HepG2 (cell line): ENCODE results near the gene JAG1. TPM values are rescaled to one million over a fixed set of nuclear protein-coding genes. Genes with fewer than 3 reads are reported as not detected.
A peak's percentile ranks its signal among the peaks of the same experiment; 100 is the strongest.

Experiments used
- ARID2 ChIP-seq: sonication (generic); formaldehyde crosslinking; IDR thresholded peaks from 2 replicates; pipeline ENCODE4 v1.8.1; 2022; ENCODE audit warnings: mild to moderate bottlenecking, missing genetic modification reagents, borderline replicate concordance
- BCL6 ChIP-seq: IDR thresholded peaks from 2 replicates; pipeline ENCODE4 v1.6.1; 2016; ENCODE audit warnings: missing genetic modification reagents, missing compliant biosample characterization
- BRD4 ChIP-seq: sonication (generic); formaldehyde crosslinking; IDR thresholded peaks from 2 replicates; pipeline ENCODE4 v1.4.0; 2020; ENCODE audit warnings: missing genetic modification reagents
- CBFB ChIP-seq: sonication (generic); formaldehyde crosslinking; IDR thresholded peaks from 2 replicates; pipeline ENCODE4 v1.4.0; 2020; ENCODE audit warnings: missing genetic modification reagents
- CREM ChIP-seq, 2 experiments: sonication (generic) in 1 of 2; formaldehyde crosslinking in 1 of 2; IDR thresholded peaks; 2 replicates each; pipeline versions ENCODE4 v1.4.0 to v1.6.1; 2016 to 2020; ENCODE audit warnings: antibody characterized with exemption in 1 of 2, mild to moderate bottlenecking in 1 of 2, missing genetic modification reagents in 1 of 2
- ELF1 ChIP-seq: sonication (generic); formaldehyde crosslinking; IDR thresholded peaks from 2 replicates; pipeline ENCODE4 v1.4.0; 2020; ENCODE audit warnings: missing genetic modification reagents
- FOXA3 ChIP-seq: IDR thresholded peaks from 2 replicates; pipeline ENCODE4 v1.6.1; 2016; ENCODE audit warnings: missing genetic modification reagents, missing compliant biosample characterization
- FOXP1 ChIP-seq, 2 experiments: fragments of 450-650 bp in 1 of 2; IDR thresholded peaks; 2 replicates each; pipeline ENCODE4 v1.6.1; 2017 to 2018; ENCODE audit warnings: antibody characterized with exemption in 1 of 2
- PCBP2 ChIP-seq: fragments of 200-400 bp; formaldehyde crosslinking; optimal IDR thresholded peaks from 2 replicates; pipeline ENCODE3; 2018; ENCODE audit warnings: low read length, low read depth; ENCODE audit not compliant: poor library complexity, severe bottlenecking
- STAG1 ChIP-seq: sonication (generic); formaldehyde crosslinking; IDR thresholded peaks from 2 replicates; pipeline ENCODE4 v1.4.0; 2020; ENCODE audit warnings: missing genetic modification reagents
- TOE1 ChIP-seq: sonication (generic); formaldehyde crosslinking; IDR thresholded peaks from 2 replicates; pipeline ENCODE4 v1.4.0; 2020; ENCODE audit warnings: mild to moderate bottlenecking, missing genetic modification reagents
- ZBTB7B ChIP-seq: sonication (generic); formaldehyde crosslinking; IDR thresholded peaks from 2 replicates; pipeline ENCODE4 v1.4.0; 2020; ENCODE audit warnings: missing genetic modification reagents
- ZNF282 ChIP-seq: fragments of 450-650 bp; IDR thresholded peaks from 2 replicates; pipeline ENCODE4 v1.6.1; 2018; ENCODE audit not compliant: partially characterized antibody
- ZNF292 ChIP-seq: sonication (generic); formaldehyde crosslinking; IDR thresholded peaks from 2 replicates; pipeline ENCODE4 v1.8.1; 2022; ENCODE audit warnings: mild to moderate bottlenecking, low read depth, missing genetic modification reagents, borderline replicate concordance
- ZNF296 ChIP-seq: sonication (generic); formaldehyde crosslinking; conservative IDR thresholded peaks from 2 replicates; pipeline ENCODE4 v1.5.0; 2020; ENCODE audit warnings: mild to moderate bottlenecking, missing genetic modification reagents
- ZNF567 ChIP-seq: sonication (generic); formaldehyde crosslinking; IDR thresholded peaks from 2 replicates; pipeline ENCODE4 v1.8.1; 2023; ENCODE audit warnings: mild to moderate bottlenecking, missing genetic modification reagents, borderline replicate concordance
- ZNF75D ChIP-seq: sonication (generic); formaldehyde crosslinking; IDR thresholded peaks from 2 replicates; pipeline ENCODE4 v1.8.1; 2023; ENCODE audit warnings: missing genetic modification reagents, mild to moderate bottlenecking, borderline replicate concordance
- polyA plus RNA-seq, 8 experiments: library from polyadenylated mRNA; depleted of rRNA in 3 of 8; stranded (reverse) in 7 of 8; unstranded in 1 of 8; fragments of >200 nt; fragmentation: Illumina TruSeq in 4 of 8; extraction: Trizol in 4 of 8; gene quantifications; 2 replicates each; pipeline versions ENCODE4 v1.2.1 to v1.2.3, GENCODE V29; 2011 to 2016; ENCODE audit warnings: low read depth in 4 of 8, missing spikeins in 1 of 8, mixed read lengths in 1 of 8; ENCODE audit not compliant: insufficient read depth in 1 of 8
- total RNA-seq, 5 experiments: library from RNA; depleted of rRNA; stranded (reverse); fragments of >200 nt; fragmentation: Illumina TruSeq; extraction: Trizol; gene quantifications; 2 replicates each; pipeline ENCODE4 v1.2.3, GENCODE V29; 2016; ENCODE audit warnings: low read depth in 1 of 5
- TF ChIP-seq, protein P1 (sequence below): sonication (generic); formaldehyde crosslinking; IDR thresholded peaks from 2 replicates; pipeline ENCODE4 v1.4.0; 2020; ENCODE audit warnings: low read depth, mild to moderate bottlenecking, missing genetic modification reagents
- TF ChIP-seq, protein P2 (sequence below): sonication (generic); formaldehyde crosslinking; IDR thresholded peaks from 2 replicates; pipeline ENCODE4 v1.8.0; 2022; ENCODE audit warnings: mild to moderate bottlenecking, missing genetic modification reagents, borderline replicate concordance
- TF ChIP-seq, protein P3 (sequence below): sonication (generic); formaldehyde crosslinking; IDR thresholded peaks from 2 replicates; pipeline ENCODE4 v1.4.0; 2020; ENCODE audit warnings: low read depth, mild to moderate bottlenecking, missing genetic modification reagents
- TF ChIP-seq, protein P4 (sequence below): IDR thresholded peaks from 2 replicates; pipeline ENCODE4 v1.6.1; 2012; ENCODE audit warnings: low read depth, low read length, improper control_type of control experiment
- TF ChIP-seq, protein P5 (sequence below): sonication (generic); formaldehyde crosslinking; IDR thresholded peaks from 2 replicates; pipeline ENCODE4 v1.9.0; 2022; ENCODE audit warnings: low read depth, missing genetic modification reagents

The JAG1 gene
- total and polyA plus RNA-seq, 2 of the 13 experiments (the other 11 are each of a cell fraction or from before 2014, with no cell fraction given) = 47.1 to 56.3 TPM

DNA sequence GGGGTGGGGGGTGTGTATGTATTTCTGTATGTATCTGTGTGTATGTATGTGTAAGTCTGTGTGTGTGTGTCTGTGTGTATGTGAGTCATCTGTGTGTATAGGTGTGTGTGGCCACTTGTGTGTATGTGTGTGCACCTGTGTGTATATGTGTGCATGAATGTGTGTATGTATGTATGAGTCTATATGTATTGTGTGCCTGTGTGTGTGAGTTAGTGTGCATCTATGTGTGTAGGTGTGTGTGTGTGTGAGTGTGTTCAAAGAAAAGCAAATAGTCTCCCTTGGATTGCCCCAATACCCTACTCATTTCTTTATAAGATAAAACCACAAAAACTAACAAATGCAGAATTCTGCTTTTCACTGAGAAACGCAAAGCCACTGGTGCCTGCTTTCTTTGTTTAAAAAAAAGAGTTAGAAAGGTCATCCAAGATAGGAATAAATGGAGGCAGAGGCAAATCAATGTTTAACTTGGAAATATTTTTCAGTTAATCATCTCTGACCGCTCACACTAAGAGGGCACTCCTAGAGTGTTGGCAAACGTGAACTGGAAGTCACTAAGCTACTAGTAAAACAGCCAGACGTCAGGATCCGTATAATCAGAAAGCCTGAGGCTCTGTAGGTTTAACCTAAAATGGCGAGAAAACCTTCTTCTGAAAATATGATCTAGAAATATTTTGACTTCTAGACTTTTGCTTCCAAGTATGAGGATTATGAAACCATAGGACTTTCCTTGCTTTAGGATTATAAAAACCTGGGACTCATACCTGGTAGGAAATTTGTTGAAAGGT is 37.4 kb upstream of the JAG1 start (continued):
- TF ChIP-seq TOE1 (CRISPR knock-in tag) = no peak
- peak; percentile 49 for TF ChIP-seq FOXA3
- peak; percentile 20; the same call in 1 of the 2 replicates for TF ChIP-seq STAG1 (CRISPR knock-in tag)
- TF ChIP-seq ZNF75D (CRISPR knock-in tag) = no peak
- TF ChIP-seq, protein P1, sequence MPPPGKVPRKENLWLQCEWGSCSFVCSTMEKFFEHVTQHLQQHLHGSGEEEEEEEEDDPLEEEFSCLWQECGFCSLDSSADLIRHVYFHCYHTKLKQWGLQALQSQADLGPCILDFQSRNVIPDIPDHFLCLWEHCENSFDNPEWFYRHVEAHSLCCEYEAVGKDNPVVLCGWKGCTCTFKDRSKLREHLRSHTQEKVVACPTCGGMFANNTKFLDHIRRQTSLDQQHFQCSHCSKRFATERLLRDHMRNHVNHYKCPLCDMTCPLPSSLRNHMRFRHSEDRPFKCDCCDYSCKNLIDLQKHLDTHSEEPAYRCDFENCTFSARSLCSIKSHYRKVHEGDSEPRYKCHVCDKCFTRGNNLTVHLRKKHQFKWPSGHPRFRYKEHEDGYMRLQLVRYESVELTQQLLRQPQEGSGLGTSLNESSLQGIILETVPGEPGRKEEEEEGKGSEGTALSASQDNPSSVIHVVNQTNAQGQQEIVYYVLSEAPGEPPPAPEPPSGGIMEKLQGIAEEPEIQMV (CRISPR knock-in tag) = no peak
- TF ChIP-seq ZBTB7B (CRISPR knock-in tag) = 0 out of 2 replicates have a peak, but pooled peaks have one; percentile 7
- TF ChIP-seq ELF1 (CRISPR knock-in tag) = no peak
- peak; percentile 64; the same call in 1 of the 2 replicates for TF ChIP-seq BRD4 (CRISPR knock-in tag)
- TF ChIP-seq, protein P2, sequence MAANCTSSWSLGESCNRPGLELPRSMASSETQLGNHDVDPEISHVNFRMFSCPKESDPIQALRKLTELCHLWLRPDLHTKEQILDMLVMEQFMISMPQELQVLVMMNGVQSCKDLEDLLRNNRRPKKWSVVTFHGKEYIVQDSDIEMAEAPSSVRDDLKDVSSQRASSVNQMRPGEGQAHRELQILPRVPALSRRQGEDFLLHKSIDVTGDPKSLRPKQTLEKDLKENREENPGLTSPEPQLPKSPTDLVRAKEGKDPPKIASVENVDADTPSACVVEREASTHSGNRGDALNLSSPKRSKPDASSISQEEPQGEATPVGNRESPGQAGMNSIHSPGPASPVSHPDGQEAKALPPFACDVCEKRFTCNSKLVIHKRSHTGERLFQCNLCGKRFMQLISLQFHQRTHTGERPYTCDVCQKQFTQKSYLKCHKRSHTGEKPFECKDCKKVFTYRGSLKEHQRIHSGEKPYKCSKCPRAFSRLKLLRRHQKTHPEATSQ (CRISPR knock-in tag) = peak; percentile 63; the same call in 1 of the 2 replicates
- TF ChIP-seq, protein P3, sequence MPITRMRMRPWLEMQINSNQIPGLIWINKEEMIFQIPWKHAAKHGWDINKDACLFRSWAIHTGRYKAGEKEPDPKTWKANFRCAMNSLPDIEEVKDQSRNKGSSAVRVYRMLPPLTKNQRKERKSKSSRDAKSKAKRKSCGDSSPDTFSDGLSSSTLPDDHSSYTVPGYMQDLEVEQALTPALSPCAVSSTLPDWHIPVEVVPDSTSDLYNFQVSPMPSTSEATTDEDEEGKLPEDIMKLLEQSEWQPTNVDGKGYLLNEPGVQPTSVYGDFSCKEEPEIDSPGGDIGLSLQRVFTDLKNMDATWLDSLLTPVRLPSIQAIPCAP = no peak
- peak; percentile 86 for TF ChIP-seq ZNF282
- TF ChIP-seq ZNF292 (CRISPR knock-in tag) = peak; percentile 70; the same call in 1 of the 2 replicates
- TF ChIP-seq FOXP1 (IDR thresholded peaks at IDR 0.05) = peak; percentile 67; the same call in 1 of the 2 replicates
- peak; percentile 26; the same call in 1 of the 2 replicates for TF ChIP-seq FOXP1 (CRISPR knock-in tag; IDR thresholded peaks at IDR 0.05)
- TF ChIP-seq ZNF296 (CRISPR knock-in tag) = no peak
- TF ChIP-seq PCBP2 = no peak
- TF ChIP-seq ZNF567 (CRISPR knock-in tag) = no peak
- peak; percentile 79 for TF ChIP-seq BCL6
- TF ChIP-seq CREM (IDR thresholded peaks at IDR 0.05) = peak; percentile 66
- no peak for TF ChIP-seq CREM (CRISPR knock-in tag; IDR thresholded peaks at IDR 0.05)
- TF ChIP-seq, protein P4, sequence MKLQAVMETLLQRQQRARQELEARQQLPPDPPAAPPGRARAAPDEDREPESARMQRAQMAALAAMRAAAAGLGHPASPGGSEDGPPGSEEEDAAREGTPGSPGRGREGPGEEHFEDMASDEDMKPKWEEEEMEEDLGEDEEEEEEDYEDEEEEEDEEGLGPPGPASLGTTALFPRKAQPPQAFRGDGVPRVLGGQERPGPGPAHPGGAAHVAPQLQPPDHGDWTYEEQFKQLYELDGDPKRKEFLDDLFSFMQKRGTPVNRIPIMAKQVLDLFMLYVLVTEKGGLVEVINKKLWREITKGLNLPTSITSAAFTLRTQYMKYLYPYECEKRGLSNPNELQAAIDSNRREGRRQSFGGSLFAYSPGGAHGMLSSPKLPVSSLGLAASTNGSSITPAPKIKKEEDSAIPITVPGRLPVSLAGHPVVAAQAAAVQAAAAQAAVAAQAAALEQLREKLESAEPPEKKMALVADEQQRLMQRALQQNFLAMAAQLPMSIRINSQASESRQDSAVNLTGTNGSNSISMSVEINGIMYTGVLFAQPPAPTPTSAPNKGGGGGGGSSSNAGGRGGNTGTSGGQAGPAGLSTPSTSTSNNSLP = peak; percentile 95
- TF ChIP-seq CBFB (CRISPR knock-in tag) = peak; percentile 54; the same call in 1 of the 2 replicates
- TF ChIP-seq, protein P5, sequence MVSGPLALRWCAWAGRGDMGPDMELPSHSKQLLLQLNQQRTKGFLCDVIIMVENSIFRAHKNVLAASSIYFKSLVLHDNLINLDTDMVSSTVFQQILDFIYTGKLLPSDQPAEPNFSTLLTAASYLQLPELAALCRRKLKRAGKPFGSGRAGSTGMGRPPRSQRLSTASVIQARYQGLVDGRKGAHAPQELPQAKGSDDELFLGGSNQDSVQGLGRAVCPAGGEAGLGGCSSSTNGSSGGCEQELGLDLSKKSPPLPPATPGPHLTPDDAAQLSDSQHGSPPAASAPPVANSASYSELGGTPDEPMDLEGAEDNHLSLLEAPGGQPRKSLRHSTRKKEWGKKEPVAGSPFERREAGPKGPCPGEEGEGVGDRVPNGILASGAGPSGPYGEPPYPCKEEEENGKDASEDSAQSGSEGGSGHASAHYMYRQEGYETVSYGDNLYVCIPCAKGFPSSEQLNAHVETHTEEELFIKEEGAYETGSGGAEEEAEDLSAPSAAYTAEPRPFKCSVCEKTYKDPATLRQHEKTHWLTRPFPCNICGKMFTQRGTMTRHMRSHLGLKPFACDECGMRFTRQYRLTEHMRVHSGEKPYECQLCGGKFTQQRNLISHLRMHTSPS (CRISPR knock-in tag) = no peak
- TF ChIP-seq ARID2 (CRISPR knock-in tag) = no peak
